ENCODE measurements around the gene P2RY11.

P2RY11 gene

DNA sequence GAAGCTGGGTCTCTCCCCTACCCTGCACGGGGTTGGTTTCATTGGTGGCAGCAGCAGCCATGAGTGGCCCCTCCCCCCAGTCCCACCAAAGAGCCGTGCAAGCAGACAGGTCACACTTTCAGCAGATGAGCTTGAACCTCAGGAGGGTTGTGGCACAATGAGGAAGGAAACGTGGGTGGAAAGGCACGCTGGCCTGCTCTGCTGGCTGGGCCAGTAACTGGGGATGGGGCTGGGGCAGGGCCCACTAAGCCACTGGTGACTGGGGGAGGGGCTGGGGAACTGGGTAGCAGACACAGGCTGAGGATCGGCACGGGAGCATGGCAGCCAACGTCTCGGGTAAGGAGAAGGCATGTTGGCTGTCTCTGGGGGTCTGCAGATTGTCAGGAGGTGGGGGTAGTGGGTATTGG is at the start of gene P2RY11:
TSS of gene P2RY11 (plus strand) at position 289 of the 407 bp plus-strand sequence. CDS start at position 318, 29 bp downstream.
- no peak for DNase-seq

DNA sequence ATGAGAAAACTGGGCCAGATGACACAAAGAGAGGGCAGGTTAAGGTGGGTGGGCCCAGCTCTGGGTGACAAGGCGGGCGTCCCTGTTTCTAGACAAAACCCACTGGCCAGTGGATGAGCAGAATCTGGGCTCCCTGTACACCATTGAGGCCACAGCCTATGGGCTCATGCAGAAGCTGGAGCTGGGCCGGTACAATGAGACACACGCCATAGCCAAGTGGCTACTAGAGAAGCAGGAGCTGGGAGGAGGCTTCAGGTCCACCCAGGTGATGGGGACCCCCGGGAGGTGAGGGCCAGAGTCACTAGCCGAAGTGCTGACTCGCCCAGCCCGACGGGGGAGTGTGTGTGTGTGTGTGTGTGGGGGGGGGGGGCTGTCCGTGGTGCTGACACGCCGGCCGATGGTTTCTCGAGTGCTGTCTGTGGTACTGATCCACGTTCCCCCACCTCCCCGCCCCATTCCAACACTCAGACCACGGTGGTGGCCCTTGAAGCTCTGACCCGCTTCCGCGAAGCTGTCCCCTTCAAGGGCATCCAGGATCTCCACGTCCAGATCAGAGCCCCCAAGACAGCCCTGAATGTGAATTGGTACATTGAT is 49.7 kb upstream of the P2RY11 start:
- DNase-seq, result no peak

DNA sequence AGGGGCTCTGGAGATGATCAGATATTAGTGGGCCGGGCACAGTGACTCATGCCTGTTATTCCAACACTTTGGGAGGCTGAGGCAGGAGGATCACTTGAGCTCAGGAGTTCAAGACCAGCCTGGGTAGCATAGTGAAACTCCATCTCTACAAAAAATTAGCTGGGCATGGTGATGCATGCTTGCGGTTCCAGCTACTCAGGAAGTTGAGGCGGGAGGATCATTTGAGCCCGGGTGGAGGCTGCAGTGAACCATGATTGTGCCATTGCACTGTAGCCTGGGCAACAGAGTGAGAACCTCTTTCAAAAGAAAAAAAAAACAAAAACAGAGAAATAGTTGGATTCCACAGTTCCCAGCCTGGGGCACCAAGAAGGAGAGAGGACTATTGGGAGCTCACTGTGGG is 43.3 kb upstream of the P2RY11 start:
- no peak for DNase-seq

- DNase-seq, result no peak
Observed at GRCh38 chr19:10069046-10069445, 42.4 kb upstream of the P2RY11 start.

GRCh38 chr19:10070730-10071446 is 40.6 kb upstream of the P2RY11 start:
- no peak for DNase-seq

DNA sequence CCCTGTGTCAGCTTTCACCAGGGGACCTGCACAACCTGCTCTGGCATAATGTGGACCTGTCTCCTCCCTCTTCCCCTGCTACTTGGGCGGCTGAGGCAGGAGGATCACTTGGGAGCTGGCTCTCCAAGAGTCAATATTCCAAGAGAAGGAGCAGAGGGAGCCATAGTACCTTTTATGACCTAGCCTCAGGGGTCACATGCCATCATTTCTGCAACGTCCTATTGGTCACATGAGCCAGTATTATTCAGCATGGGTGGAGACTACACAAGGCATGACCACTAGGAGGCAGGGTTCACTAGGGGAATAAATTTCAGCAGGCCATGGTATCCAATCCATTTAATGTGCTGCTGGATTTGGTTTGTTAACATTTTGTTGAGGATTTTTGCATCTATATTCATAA is 37.3 kb upstream of the P2RY11 start:
- no peak for DNase-seq

GRCh38 chr19:10076535-10076934 is 35.0 kb upstream of the P2RY11 start:
- no peak for DNase-seq

- DNase-seq, result no peak
Observed at GRCh38 chr19:10078329-10078728, 33.2 kb upstream of the P2RY11 start.

- DNase-seq, result no peak
Observed at GRCh38 chr19:10079031-10079453, 32.5 kb upstream of the P2RY11 start.

DNA sequence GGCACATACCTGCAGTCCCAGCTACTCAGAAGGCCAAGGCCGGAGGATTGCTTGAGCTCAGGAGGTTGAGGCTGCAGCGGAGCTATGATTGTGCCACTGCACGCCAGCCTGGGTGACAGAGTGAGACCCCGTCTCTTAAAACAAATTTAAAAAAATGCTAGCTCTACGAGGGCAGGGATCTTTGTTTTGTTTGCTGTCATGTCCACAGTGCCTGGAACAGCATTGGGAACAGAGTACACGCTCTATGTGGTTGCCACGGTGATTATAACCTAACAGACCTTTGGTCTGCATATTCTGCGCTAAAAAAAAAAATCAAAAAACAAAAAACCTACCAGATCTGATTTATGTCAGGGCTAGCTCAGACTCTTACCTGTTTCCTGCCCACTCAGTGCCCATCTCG is 27.6 kb upstream of the P2RY11 start:
- no peak for DNase-seq

GRCh38 chr19:10084803-10085202 is 26.7 kb upstream of the P2RY11 start:
- no peak for DNase-seq

- DNase-seq, result peak; percentile 81
Observed at GRCh38 chr19:10085641-10086590, 25.6 kb upstream of the P2RY11 start, which contains the start of gene SHFL. Gene SHFL, plus strand, starts transcription at chr19:10086317. Its CDS starts 111 bp downstream, at chr19:10086428.

DNA sequence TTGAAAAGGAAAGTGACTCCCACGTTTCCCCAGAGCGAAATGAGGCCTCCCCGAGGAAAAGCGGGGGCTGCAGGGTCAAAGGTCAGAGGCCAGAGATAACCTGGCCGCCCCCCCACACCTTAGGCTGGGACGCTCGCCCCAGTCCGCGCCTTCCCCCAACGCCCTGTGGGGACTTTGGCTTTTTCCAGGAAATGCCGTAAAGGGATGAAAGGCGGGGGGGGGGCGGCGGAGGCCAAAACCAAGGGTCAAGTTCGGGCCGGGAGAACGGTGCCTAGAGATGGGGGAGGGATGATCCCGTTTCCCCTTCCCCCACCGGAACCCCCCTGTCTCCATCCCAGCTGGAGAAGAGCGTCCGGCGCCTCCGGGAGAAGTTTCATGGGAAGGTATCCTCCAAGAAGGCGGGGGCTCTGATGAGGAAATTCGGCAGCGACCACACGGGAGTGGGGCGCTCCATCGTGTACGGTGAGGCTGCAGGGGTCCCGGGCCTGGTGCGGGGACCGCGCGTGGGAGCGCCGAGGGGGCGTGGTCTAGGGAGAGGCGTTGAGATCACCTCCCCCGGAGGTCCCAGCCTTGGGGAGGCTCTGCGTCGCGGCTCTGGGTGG is 24.8 kb upstream of the P2RY11 start:
- DNase-seq, result no peak

GRCh38 chr19:10087296-10088061 is 24.0 kb upstream of the P2RY11 start:
- DNase-seq, result no peak

DNA sequence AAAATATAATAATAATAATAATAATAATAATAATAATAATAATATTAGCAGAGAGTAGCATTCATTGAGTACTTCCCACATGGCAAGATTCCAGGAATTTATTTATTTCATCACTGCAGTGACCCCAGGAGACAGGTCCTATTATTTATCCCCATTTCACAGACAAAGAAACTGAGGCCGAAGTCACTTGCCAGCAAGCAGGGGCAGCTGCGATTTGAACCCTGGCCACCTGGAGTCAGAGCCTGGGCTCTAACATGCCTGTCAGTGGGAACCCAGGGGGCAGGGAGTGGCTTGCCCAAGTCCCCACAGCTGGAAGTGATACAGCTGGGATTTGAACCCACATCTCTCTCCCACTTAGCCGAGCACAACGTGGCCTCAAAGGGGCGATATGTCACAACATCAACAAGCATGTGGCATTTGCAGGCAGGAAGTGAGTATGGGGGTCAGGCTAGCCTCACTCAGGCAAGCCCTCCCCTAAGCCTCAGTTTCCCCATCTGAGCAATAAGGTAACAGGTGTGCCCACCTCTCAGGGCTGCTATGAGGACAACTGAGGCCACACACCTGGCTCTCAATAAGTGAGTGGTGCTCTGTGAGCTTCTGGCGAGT is 22.4 kb upstream of the P2RY11 start:
- no peak for DNase-seq

DNA sequence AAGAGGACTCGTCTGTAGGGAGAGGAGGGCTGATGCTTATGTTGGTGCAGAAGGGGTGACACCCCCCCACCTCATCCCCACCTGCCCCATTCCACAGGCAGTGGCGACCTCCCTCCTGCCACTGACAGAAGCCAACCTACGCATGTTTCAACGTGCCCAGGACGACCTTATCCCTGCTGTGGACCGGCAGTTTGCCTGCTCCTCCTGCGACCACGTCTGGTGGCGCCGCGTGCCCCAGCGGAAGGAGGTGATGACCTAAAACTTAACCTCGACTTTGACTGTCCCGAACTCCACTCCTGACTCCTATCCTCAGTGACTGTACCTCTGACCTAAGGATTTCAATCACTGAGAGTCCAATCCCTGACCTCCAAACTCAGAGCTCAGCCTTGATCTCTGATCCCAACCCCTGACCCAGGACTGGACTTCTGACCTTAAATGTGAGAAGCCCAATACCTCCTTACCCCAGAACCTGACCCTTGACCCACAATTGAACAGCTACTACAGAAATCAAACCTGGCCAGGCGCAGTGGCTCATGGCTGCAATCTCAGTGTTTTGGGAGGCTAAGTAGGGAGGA is 21.6 kb upstream of the P2RY11 start:
- no peak for DNase-seq

- DNase-seq, result no peak
Observed at GRCh38 chr19:10091370-10091687, 20.2 kb upstream of the P2RY11 start.

- DNase-seq, result no peak
Observed at GRCh38 chr19:10091895-10092641, 19.4 kb upstream of the P2RY11 start.

- no peak for DNase-seq
Observed at GRCh38 chr19:10092648-10093294, 18.7 kb upstream of the P2RY11 start.
